AG09309 (cell line): ENCODE measurements around the gene CKMT2.

Source experiments
- DNase-seq: peaks from one replicate; pipeline ENCODE4 v3.0.0-alpha.2; 2010; ENCODE audit warnings: low read depth
- H3K4me3 ChIP-seq: 2 replicates; pipeline ENCODE4 v1.5.1; 2011; ENCODE audit warnings: mild to moderate bottlenecking, low read depth, low read length, moderate library complexity; ENCODE audit not compliant: control insufficient read depth
- CTCF ChIP-seq: IDR thresholded peaks from 2 replicates; pipeline ENCODE4 v1.5.1; 2011; ENCODE audit warnings: mild to moderate bottlenecking, low read depth, low read length, inconsistent platforms; ENCODE audit not compliant: insufficient read depth, control insufficient read depth; ENCODE audit errors: missing control alignments

Gene CKMT2

GRCh38 chr5:81244451-81244850 lies 11.3 kb downstream of the CKMT2 start:
- H3K4me3 ChIP-seq = no peak overlapping the region
- TF ChIP-seq CTCF = no peak
- DNase-seq = no peak

- no peak overlapping the region for H3K4me3 ChIP-seq
- no peak for TF ChIP-seq CTCF
Observed at GRCh38 chr5:81245871-81246235, 12.7 kb downstream of the CKMT2 start.

GRCh38 chr5:81246697-81247096 lies 13.6 kb downstream of the CKMT2 start:
- DNase-seq = no peak
- TF ChIP-seq CTCF = no peak
- no peak overlapping the region for H3K4me3 ChIP-seq

More at GRCh38 chr5:81245871-81246235, 12.7 kb downstream of the CKMT2 start:
- DNase-seq = no peak

GRCh38 chr5:81247441-81247972 lies 14.4 kb downstream of the CKMT2 start:
- TF ChIP-seq CTCF = no peak
- no peak overlapping the region for H3K4me3 ChIP-seq
- DNase-seq = peak; percentile 4

GRCh38 chr5:81249240-81249639 lies 16.1 kb downstream of the CKMT2 start:
- TF ChIP-seq CTCF = no peak
- DNase-seq = no peak
- no peak overlapping the region for H3K4me3 ChIP-seq

- no peak overlapping the region for H3K4me3 ChIP-seq
- TF ChIP-seq CTCF = no peak
Observed at GRCh38 chr5:81250004-81250403, 16.9 kb downstream of the CKMT2 start.

GRCh38 chr5:81251922-81252321 lies 18.8 kb downstream of the CKMT2 start:
- TF ChIP-seq CTCF = no peak
- no peak overlapping the region for H3K4me3 ChIP-seq
- no peak for DNase-seq

More at GRCh38 chr5:81250004-81250403, 16.9 kb downstream of the CKMT2 start:
- DNase-seq = no peak
